Fibroblast of the aortic adventitia (primary cell): ENCODE measurements around the gene SH3BP1. TPM values are rescaled to one million over a fixed set of nuclear protein-coding genes. Genes with fewer than 3 reads are reported as not detected.

ENCODE experiments used
- DNase-seq: peaks from one replicate; pipeline ENCODE4 v3.0.0-alpha.2; 2010; ENCODE audit warnings: low read depth
- H3K4me3 ChIP-seq: 2 replicates; pipeline ENCODE4 v1.5.1; 2011; ENCODE audit warnings: low read depth, mild to moderate bottlenecking, control low read depth, low read length, moderate library complexity
- CTCF ChIP-seq: IDR thresholded peaks from 2 replicates; pipeline ENCODE4 v1.5.1; 2011; ENCODE audit warnings: mild to moderate bottlenecking, low read length, control low read depth, inconsistent platforms; ENCODE audit not compliant: insufficient read depth
- total RNA-seq: library from RNA; depleted of rRNA; stranded (reverse); fragments of >200 nt; gene quantifications from 2 replicates; pipeline ENCODE4 v1.2.3, GENCODE V29; 2012; ENCODE audit warnings: low replicate concordance

SH3BP1 gene
- total RNA-seq, 1 donor = 4.6 TPM

GRCh38 chr22:37659066-37659896, 19.8 kb downstream of the SH3BP1 start:
- TF ChIP-seq CTCF = no peak
- no peak for DNase-seq
- H3K4me3 ChIP-seq = peak overlapping the region; percentile 78

- peak overlapping the region; percentile 78 for H3K4me3 ChIP-seq
- no peak for DNase-seq
- TF ChIP-seq CTCF = no peak
Measured at GRCh38 chr22:37659897-37660708, 20.6 kb downstream of the SH3BP1 start.

- TF ChIP-seq CTCF = no peak
- H3K4me3 ChIP-seq = peak overlapping the region; percentile 25
- DNase-seq = no peak
Measured at GRCh38 chr22:37660709-37661045, 21.2 kb downstream of the SH3BP1 start.

DNA sequence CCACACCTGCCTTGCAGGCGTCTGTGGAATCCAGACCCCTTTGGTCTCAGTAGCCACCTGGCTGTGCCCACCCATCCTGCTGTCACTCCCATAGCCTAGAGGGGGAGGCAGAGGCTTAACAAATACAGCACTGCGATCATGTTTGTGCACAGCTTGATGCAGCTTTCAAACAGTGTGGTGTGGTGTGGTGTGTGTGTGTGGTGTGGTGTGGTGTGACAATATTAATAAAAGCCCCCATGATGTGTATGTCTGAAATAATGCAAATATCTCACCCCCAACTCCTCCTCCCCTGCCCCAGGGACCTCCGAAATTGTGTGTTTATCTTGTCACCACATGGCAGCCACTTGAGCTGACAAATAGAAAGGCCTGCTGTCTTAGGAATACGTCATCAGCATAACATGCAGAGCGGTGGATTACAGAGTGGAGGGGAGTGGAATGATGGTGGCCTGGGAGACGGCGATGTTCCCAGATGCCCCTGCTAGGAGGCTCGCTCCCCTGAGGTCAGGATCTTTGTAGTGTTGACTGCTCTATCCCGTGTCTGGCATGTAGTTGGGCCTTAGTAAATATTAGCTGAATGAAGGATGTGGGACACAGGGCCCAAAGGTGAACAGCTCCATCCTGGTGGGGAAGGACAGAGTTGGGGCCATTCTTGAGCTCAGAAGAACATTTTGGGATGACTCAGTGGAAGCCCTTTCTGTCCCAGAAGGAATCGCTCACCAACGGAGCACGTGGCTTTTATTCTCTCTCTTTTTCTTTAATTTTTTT, 21.9 kb downstream of the SH3BP1 start:
- TF ChIP-seq CTCF = peak; percentile 62
- DNase-seq = peak; percentile 73

GRCh38 chr22:37662039-37662438, 22.6 kb downstream of the SH3BP1 start:
- TF ChIP-seq CTCF = no peak
- no peak for DNase-seq
- H3K4me3 ChIP-seq = no peak overlapping the region

More for the DNA sequence above, 21.9 kb downstream of the SH3BP1 start:
- H3K4me3 ChIP-seq = peak overlapping the region; percentile 25

- H3K4me3 ChIP-seq = no peak overlapping the region
- DNase-seq = no peak
- no peak for TF ChIP-seq CTCF
Measured at GRCh38 chr22:37663521-37664140, 24.2 kb downstream of the SH3BP1 start.
